Astrocyte (in vitro differentiated cells and primary cell): Measurements from ENCODE around the gene SMYD2.

ENCODE experiments used
- CTCF ChIP-seq: IDR thresholded peaks from 2 replicates; pipeline ENCODE4 v1.5.1; 2011; ENCODE audit warnings: low read depth, mild to moderate bottlenecking, inconsistent platforms, low read length, moderate library complexity; ENCODE audit not compliant: insufficient read depth
- EZH2 ChIP-seq: IDR thresholded peaks from 2 replicates; pipeline ENCODE4 v1.6.1; 2012; ENCODE audit warnings: mild to moderate bottlenecking, low read length, inconsistent platforms; ENCODE audit not compliant: insufficient read depth

DNA sequence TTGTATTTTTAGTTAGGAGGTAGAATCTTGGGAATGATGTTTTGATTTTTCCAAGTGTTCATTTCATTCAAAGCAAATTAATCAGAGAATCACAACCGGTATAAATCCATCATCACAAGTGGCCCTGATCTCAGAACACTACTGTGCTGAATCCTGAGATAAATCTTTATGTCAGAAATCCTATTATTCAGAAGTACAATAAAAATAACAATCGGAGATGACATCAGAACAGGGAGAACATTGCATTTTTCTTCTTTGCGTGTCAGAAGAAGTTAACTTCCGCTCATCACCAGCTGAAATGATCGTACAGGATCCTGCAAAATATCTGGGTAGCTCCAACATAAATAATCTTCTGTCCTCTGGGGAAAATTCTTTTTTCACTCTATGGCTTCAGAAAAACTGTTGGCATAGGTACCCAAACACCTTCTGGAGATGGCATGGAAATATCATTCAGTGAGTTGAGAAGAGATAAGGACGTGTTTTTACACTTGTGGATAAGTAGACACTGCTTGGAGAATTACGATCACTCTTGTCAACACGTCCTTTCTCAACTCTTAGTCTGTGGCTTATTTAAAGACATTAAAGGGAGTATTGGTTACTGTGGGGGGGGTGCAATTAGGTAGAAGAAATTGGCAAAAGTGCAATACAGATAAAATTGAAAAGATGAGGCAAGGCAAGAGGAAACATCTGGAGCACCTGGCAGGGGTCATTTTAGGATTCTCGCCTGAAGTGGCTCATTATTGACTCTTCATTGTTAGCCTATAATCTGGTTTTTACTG lies 46.9 kb upstream of the SMYD2 start:
- TF ChIP-seq CTCF (no peak), EZH2 (no peak)
